ENCODE measurements around the gene RNF114.
"Not testable (repeated sequence)": the region's sequence is repeated elsewhere in the genome, so short reads cannot be mapped to it uniquely, and the experiment has no call there.

RNF114 gene

DNA sequence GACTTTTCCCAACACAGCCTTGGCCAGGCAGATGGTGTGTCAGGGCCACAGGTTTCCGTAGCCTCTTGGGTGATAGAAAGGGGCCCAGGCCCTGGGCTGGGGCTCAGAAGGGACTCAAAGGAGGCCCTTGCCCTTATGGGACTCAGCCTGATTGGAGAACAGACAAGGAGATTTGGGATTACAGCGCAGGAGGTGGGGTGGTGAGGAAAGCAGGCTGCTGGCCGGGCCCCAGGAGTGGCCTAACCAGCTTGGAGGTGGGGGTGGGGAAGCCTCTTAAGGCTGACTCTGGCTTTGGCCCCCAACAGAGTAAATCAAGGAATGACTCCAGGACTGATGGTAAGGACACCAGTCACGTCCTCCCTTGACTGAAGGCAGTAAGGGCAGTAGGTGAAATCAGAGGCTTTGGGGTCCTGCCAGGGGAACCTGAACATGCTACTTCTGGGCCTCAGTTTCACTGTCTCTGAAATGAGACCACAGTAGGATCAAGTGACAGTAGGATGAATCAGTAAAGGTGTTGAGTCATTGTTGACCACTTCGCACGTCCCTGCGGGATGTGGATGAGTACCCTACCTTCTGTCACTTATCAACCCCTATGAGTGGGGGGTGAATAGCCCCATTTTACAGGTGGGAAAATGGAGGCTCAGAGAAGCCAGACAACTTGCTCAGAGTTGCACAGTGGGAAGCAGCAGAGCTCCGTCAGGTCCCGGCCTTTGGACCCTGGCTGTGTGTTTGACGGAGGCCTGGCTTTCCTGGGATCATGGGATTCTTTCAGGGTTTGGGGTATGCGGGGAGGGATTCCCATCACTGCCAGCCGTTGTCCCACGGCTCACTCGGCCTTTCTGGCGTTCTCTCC is 51.0 kb downstream of the RNF114 start:
- no peak for DNase-seq

GRCh38 chr20:49987868-49988690 is 51.9 kb downstream of the RNF114 start:
- no peak for DNase-seq

DNA sequence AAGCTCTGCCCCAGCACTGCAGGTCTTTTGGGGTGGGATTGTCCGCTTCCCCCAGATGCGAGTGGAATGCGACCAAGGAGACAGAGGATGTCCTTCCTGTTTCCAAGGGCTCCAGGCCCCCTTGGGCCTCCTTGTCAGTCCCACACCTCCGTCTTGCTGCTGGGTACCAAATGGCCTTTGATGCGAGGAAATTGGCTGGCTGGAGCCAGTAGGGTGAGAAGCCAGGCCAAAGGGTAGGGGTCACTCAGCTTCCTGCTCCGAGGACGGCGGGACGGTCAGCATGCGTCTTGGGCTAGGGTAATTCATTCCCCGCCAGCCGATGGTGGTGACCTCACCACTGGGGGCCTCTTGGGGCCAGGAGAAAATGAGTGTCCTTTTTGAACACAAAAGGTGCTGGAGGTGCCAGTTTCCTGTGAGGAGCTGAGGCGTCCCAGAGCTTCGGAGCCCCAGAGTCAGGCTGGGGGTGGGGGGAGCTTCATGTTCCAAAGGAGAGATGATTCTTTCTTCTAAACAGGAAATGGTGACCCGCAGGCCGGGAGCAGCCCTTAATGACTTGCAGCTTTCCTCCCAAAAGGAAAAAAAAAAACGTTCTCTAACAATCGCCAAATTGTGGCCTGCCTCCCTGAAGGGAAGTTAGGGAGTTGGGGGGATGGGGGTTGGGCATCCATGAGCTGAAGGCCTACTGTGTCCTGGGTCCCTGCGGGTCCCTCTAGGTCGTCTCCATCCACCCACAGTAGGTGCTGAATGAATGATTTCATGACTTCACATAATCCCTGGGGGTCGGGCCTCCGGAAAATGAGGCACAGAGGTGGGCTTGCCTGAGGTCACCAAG is 53.3 kb downstream of the RNF114 start:
- no peak for DNase-seq

- DNase-seq: no peak
These were observed 54.1 kb downstream of the RNF114 start for GRCh38 chr20:49990271-49990720.

DNA sequence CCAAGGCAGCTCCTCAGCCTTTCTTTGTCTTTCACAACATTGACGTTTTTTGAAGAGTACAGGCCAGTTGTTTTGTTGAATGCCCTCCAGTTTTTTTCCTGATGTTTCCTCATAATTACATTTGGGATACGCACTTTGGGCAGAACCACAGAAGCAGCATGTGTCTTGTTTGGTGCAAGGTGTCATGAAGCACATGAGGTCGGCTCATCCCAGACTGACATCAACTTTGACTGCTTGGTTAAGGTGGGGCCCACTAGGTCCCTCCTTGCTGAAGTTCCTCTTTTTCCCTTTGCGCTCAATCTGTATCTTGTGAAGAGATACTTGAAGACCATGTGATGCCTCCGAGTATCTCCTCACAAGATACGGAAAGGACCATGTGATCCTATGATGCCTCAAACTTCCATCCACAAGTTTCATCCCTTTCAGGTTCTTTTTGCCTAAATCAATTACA is 57.1 kb downstream of the RNF114 start:
- no peak for DNase-seq

DNA sequence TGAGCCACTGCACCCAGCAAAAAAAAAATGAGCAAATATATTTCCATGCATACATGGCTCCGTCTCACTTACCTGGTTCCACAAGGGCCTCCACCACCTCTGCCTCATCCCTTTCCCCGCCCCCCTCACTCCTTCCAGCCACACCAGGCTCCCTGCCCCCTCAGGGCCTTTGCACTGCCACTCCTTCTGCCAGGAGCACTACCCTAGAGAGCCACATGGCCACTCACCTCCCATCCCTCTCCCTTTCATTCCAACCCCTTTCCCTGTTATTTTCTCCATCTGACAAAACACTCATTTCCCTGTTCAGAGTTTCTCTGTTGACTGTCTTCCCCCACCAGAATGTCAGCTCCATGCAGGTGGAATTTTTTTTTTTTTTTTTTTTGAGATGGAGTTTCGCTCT is 59.4 kb downstream of the RNF114 start:
- no peak for DNase-seq

DNA sequence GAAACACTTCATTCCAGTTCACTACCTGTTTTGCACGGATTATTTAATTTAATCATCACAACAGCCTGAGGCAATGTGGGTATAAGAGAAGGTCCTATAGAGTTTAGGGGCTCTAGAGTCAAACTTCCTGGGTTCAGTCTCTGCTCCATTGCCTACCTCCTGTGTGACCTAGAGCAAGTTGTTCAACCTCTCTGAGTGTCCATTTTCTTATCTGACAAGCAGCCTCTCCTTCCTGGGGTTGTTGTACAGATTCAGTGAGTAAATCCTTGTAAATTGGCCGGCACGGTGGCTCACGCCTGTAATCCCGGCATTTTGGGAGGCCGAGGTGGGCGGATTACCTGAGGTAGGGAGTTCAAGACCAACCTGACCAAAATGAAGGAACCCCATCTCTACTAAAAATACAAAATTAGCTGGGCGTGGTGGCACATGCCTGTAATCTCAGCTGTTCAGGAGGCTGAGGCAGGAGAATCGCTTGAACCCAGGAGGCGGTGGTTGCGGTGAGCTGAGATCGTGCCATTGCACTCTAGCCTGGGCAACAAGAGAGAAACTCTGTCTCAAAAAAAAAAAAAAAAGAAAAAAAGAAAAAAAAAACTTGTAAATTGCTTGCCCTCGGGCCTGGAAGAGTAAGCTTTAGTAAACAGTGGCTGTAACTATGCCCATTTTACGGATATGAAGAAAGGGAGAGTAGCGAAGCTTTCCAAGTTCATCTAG is 62.4 kb downstream of the RNF114 start:
- DNase-seq: not testable (repeated sequence)

GRCh38 chr20:49999329-49999728 is 63.1 kb downstream of the RNF114 start:
- peak; percentile 19 for DNase-seq

DNA sequence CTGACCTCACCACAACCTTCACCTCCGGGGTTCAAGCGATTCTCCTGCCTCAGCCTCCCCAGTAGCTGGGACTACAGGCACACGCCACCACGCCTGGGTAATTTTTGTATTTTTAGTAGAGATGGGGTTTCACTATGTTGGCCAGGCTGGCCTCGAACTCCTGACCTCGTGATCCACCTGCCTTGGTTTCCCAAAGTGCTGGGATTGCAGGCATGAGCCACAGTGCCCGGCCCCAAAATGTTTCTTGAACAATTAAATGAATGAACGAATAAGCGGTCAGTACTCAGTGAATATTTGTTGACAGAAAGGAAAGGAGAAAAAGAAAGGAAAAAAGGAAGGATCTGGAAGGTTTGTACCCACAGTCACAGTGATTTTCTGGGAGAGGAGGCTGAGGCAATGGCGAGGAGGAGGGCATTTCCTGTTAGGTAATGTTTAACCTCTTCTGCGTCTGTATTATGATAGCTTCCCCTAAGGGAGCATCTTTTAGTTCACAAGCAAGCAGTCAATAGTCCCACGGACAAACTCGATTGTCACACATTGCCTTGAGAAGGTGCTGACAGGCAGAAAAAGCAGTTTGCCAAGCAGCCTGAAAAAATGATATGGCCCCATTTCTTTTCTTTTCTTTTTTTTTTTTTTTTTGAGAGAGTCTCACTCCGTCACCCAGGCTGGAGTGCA is 64.5 kb downstream of the RNF114 start:
- not testable (repeated sequence) for DNase-seq

DNA sequence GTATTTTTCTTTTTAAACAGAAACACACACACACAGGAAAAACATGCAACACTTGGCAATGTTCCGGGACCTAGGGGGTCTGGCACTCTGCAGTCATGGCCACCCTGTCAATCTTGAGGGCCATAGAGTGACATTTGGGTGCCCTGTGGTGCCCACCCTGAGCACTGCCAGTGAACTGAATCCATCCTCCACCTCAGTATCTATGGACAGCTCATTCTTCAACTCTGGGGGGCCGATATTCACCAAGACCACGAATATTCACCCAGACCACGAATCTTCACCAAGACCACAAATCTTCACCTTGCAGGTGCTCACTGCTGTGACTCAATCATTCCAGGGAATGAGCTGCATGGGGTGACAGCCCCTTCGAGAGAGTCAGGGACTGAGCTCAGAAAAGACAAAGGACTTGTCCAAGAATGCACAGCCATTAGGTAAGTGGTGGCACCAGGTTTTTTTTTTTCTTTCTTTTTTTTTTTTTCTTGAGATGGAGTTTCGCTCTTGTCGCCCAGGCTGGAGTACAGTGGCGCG is 65.7 kb downstream of the RNF114 start:
- DNase-seq: no peak

GRCh38 chr20:50003253-50003656 is 67.1 kb downstream of the RNF114 start:
- DNase-seq: no peak
